CD4-positive, alpha-beta T cell treated with Interleukin-4 for 4 hours (primary cell): ENCODE measurements around the gene ASCL2.
"Not testable (repeated sequence)": the region's sequence is repeated elsewhere in the genome, so short reads cannot be mapped to it uniquely, and the experiment has no call there.

ENCODE experiments used
- DNase-seq: peaks from one replicate; pipeline ENCODE4 v3.0.0-alpha.2; 2020

Gene ASCL2

GRCh38 chr11:2296913-2297622 lies 26.7 kb upstream of the ASCL2 start:
- no peak for DNase-seq

DNA sequence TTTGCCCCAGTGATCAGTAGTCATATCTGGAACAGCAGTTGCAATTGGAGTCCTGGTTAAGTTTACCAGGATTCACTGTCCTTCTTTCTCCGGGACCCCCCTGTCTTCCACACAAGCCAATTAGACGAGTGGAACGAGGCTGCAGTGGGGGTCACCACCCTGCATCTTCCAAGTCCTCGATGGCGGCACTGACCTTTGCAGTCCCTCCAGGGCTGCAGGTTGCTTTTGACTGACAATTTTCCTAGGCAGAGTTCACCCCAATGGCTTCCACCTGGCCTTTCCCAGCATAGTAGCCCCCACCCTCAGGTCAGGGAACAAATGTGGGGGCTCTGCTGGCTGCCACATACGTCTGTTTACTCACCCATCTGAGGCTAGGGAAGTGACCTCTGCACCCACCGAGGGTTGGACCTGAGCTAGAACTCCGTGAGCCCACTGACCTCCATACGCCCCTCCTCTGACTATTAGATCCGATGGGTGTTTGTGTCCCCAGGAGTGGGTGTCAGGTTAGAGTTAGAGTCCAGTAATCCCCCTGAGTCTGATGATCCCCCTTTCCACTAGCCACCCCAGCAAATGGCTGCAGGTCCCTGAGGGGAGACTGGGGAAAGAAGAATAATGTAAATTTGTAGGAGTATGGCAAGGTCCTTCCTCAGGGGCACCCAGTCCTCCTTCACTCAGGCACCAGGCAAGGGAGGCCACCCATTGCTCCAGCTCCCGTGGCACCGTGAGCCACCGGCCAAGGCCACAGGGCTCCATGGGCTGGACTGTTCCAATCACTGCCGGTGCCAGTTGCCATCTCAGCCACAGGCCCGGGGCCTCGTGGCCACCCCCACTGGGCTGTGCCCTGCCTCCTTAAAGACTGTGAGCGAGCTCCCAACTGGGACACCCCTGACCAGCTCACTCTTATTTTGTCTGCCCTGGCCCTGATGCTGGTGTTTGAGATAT lies 25.9 kb upstream of the ASCL2 start:
- no peak for DNase-seq

- no peak for DNase-seq
These were observed 24.5 kb upstream of the ASCL2 start for GRCh38 chr11:2294926-2295290.

DNA sequence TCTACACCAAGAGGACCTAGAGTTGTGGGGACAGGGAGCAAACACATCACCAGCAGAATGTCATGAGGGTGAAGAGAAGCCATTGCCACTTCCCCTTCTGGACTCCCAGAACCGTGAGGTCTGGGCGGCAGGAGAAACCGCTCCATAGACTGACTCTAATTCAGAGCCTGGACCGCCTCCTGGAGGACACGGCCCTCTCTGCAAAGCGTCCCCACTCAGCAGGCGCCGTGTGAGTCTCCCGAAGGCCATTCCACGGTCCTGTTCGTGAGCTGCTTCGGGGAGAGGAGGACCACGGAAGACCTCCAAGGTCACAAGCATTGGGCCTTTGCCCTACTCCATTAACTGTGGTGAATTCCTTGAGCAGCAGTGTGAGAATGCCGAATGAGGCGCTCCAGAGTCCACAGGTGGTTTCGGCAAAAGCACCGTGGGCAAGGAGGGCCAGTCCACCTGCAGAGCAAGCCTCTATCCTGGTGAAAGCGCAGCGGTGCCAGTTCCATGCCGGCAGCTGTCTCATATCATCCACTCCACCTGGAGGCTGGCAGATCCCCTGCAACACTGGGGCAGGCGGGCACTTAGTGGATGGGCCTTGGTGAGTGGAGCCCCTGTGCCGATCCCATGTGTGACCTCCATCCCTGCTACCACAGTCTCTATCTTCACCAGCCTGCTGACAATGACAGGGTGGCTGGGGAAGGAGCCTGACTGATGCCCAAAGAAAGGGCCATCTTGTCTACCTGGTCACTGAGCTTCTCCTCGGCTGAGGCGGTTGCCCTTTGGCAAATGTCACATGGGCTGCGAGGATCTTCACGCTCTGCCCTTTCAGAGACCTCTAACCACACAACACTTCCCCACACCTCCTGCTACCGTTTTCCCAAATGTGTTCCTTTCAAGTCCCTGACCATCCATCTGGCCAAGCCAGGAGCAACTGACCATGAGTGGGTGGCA lies 23.9 kb upstream of the ASCL2 start:
- no peak for DNase-seq

DNA sequence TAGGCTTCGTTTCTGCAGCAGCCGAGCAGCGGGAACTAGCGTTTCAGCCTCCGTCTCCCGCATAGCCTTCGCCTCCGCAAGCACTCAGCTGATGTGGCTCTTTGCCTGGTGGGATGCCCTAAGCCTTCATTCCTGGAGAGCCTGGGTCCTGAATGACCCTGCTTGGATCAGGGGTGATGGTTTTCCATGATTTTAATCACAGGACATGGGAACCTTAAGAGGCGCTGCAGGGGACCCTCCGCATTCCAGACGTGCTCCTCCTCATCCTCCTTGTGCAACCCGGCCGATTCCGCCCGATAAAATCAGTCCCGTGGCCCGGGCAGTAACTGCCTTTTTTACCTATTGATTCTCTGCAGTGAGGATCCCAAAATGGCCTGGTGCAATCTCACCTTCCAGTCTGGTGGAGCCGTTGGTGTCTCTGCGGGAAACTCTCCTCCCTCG lies 23.2 kb upstream of the ASCL2 start:
- DNase-seq, result no peak

- no peak for DNase-seq
These were observed 20.0 kb upstream of the ASCL2 start for GRCh38 chr11:2290351-2290841.

DNA sequence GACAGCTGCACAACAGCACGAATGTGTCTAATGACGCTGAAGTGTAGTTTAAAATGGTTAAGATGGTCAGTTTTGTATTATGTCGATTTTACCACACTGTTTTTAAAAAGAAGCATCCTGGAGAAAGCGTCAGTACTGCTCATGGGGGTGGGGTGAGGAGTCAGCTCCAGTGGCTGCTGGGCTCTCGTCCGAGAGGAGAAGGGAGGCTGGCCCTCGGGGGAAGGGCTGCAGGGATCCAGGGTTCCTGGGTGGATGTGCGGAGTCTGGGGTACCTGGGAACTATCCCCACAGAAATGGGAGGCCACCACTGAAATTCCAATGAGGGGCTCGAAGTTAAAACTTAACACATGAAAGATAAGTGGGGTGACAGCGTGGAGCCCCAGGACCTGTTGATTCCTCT lies 19.5 kb upstream of the ASCL2 start:
- no peak for DNase-seq

- no peak for DNase-seq
These were observed 19.0 kb upstream of the ASCL2 start for GRCh38 chr11:2289350-2289749.

GRCh38 chr11:2287091-2287490 lies 16.7 kb upstream of the ASCL2 start:
- DNase-seq, result no peak

DNA sequence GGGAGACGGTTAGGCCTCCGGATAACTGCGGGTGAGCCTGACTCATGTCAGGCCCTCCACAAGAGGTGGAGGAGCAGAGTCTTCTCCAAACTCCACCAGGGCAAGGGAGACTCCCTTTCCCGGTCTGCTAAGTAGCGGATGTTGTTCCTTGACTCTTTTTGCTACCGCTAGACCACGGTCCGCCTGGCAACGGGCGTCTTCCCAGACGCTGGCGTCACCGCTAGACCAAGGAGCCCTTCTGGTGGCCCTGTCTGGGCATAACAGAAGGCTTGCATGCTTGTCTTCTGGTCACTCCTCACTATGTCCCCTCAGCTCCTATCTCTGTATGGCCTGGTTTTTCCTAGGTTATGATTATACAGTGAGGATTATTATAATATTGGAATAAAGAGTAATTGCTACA lies 16.0 kb upstream of the ASCL2 start:
- not testable (repeated sequence) for DNase-seq

DNA sequence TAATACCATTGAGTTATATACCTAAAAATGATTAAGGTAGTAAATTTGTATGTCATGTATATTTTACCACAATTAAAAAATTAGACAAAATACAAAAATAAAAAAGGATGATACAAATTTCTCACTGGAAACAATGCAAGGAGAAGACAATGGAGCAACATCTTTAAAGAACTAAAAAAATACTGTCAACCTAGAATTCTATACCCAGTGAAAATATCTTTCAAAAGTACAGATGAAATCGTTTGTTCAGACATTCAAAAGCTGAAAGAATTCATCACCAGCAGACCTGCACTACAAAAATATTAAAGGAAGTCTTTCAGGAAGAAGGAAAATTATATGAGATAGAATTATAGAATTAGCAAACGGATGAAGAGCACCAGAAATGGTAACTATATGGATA lies 9.8 kb upstream of the ASCL2 start:
- DNase-seq, result no peak

- DNase-seq, result no peak
These were observed 7.6 kb upstream of the ASCL2 start for GRCh38 chr11:2277933-2278523.

DNA sequence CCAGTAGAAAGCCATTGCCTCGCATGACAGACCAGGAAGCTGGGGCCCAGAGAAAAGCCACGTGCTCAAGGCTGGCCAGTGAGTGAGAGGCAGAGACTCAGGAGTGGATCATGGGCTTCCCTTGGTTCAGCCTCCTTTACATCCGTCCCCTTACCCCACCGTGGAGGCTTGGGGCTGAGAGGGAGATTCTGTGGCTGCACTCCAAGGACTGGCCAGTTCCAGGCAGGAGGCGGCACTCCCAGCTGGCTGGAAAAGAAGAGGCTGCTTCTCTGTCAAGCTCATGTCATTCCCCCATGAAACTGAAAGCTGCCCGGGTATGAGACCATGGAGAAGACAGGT lies 6.6 kb upstream of the ASCL2 start:
- DNase-seq, result no peak

DNA sequence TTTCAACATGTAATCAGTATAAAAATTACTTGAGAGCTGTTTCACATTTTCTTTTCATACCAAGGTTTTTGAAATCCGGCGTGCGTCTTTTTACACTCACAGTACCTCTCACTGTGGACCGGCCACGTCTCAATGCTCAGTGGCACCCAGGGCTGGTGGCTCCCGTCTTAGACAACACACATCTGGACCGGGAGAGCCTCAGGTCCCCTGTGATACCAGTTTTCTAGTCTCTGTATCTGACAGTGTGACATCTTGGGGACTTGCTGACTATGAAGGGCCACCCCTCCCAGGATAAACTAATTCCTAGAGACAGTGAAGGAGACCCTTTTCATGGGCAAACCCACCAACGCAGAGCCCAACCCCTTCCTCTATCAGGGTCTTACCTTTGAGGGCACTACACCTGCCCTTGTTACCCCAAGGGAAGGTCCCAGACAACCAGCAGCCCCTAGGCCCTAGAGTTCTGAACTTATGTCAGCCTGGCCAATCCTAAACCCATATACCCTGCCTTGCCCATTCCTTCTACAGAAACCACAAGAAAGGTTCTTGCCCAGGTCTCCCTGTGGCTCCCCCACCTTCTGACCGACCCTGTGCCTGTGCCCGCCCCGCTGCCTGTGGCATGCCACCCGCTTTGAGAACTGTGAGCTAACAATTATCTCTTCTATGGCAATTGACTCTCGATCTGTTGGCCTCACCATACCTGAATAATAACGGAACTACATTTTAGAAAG lies 6.1 kb upstream of the ASCL2 start:
- DNase-seq, result no peak

DNA sequence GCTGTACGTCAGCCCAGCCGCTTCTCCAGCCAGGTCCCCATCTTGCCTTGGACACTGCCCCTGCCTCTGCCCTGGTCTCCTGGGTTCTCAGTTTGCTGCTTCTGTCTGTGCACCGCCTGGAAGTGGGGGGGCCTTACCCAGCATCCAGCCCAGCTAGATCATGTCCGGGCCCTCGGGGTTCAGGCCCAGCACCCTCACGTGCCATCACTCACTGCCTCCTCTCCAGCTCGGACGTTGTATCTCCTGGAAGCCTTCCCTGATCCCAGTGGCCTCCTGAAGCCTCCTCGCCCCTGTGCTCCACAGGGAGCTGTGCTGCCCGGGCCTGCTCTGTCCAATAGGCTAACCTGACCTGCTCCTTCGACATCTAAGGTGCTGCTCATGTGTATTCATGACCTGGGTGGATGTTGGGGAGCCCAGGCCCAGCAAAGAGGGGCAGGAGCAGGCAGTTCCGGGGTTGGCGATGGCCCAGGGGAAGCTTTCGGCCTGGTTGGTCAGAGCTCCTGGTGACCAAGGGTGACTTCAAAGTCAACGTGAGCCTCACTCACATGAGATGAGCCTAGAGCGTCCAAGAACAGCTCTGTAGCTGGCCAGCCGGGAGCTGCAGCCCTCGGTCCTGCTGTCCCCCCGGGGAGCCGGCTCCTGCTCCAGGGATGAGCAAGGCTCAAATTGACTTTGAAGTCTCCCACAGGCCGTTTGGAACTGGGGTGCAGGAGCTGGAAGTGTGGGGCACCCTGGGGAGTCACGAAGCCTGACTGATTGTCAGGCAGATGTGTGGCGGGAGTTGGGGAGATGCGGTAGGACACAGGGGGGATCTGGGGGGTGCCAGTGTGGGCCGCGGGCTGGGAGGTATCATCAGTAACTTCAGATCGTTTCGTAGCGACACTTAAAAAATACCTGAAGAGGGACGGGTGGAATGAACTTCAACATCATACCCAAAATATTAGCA lies 5.2 kb upstream of the ASCL2 start:
- DNase-seq, result no peak

GRCh38 chr11:2273771-2274170 lies 3.4 kb upstream of the ASCL2 start:
- DNase-seq, result no peak

GRCh38 chr11:2273311-2273710 lies 2.9 kb upstream of the ASCL2 start:
- no peak for DNase-seq

DNA sequence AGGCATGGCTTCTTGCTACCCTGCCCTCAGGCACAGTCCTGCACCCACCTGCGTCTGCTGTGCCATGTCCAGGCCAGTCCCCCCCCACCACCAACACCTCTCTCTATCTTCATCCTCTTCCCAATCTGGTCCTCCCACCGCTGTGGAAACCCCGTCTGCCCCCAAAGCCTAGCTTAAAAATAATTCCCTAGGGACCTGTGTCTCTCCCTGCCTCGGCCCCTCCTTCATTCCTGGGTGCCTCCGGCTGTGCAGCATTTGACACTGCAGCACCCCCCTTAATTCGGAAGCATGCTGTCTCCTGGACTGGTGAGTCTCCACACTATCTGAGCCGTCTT lies 2.5 kb upstream of the ASCL2 start:
- no peak for DNase-seq

GRCh38 chr11:2272228-2272945 lies 2.0 kb upstream of the ASCL2 start:
- DNase-seq, result no peak
